ENCODE results near the gene SCD5.

SCD5 gene

GRCh38 chr4:82708982-82709381, 89.6 kb downstream of the SCD5 start:
- no peaks in the 10 kb centered on the region for H3K4me1 ChIP-seq (ENCODE audit: insufficient read depth, low read length)
- H3K9me3 ChIP-seq (ENCODE audit: control insufficient read depth, insufficient read depth, low read length), result no peaks in the 10 kb centered on the region
- H3K36me3 ChIP-seq (ENCODE audit: insufficient read depth, low read length), result no peaks in the 10 kb centered on the region
- no peak overlapping the region for H3K9ac ChIP-seq (ENCODE audit: low read depth, low read length)

DNA sequence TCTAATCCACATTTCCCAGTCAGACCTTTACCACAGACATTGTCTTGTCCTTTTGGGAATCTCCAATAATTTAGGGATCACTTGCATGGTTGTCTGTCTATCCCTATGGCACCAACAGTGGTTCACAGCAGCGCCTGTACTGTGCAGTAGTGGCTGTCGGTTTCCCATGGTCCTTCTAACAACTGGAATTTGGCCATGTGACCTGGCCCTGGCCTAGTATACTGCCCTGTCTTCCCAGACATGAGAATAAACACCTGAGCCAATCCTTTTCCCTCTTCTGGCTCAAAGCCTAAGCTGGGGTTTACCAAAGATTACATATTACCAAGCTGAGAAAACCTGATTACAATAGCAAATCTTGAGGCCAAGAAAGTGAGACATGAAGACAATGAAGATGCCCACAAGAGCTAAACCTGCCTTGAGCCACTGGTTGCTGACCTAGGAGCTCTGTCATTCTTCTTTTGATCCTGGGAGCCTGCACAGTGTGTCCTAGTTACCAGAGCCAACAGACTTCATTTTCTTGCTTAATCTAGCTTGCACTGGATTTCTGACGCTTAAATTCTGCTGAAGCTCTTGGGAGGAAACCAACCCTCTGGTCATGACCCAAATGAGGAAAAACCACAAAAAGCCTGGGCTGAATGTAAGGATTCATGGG, 92.1 kb downstream of the SCD5 start:
- no peaks in the 10 kb centered on the region for H3K36me3 ChIP-seq (ENCODE audit: insufficient read depth, low read length)
- H3K4me1 ChIP-seq (ENCODE audit: insufficient read depth, low read length), result no peaks in the 10 kb centered on the region

GRCh38 chr4:82705928-82706300, 92.7 kb downstream of the SCD5 start:
- no peak overlapping the region for H3K9ac ChIP-seq (ENCODE audit: low read depth, low read length)
- no peaks in the 10 kb centered on the region for H3K36me3 ChIP-seq (ENCODE audit: insufficient read depth, low read length)
- no peaks in the 10 kb centered on the region for H3K4me1 ChIP-seq (ENCODE audit: insufficient read depth, low read length)
- no peaks in the 10 kb centered on the region for H3K9me3 ChIP-seq (ENCODE audit: control insufficient read depth, insufficient read depth, low read length)

More for the DNA sequence above, 92.1 kb downstream of the SCD5 start:
- H3K9me3 ChIP-seq (ENCODE audit: control insufficient read depth, insufficient read depth, low read length), result no peaks in the 10 kb centered on the region
- no peak overlapping the region for H3K9ac ChIP-seq (ENCODE audit: low read depth, low read length)

DNA sequence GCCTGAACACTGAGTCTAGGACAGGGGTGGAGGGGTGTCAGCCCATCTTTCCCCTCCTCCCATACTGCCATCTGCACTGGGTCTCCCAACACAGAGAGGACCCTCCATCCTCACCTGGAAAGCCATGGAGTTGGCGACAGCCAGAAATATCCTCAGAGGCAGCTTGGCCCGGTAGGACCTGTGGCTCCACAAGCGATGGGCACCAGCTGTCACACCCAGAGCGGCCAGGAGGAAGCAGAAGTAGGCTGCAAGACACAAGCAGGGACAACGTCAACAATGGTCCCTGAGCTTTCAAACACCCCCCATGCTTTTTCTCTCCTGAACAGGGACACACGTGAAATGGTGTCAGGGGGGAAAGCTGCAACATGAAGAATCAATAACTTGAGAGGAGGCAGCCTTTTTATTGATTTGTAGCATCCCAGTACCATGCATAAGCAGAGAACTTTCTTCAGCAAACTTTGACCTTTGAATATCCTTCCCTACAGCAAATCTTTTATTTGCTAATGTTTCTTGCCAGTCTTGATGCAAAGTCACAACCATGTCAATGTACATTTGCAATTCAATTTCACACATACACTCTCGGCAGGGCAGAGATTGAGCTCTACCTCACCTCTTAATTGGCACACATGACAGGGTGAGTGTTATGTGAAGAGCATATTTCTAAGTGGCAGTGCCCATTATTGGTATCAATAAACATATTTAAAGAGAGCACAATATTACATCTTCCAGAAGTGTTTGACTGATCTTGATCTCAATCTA, 93.2 kb downstream of the SCD5 start:
- no peaks in the 10 kb centered on the region for H3K4me1 ChIP-seq (ENCODE audit: insufficient read depth, low read length)
- H3K36me3 ChIP-seq (ENCODE audit: insufficient read depth, low read length), result no peaks in the 10 kb centered on the region
- H3K9me3 ChIP-seq (ENCODE audit: control insufficient read depth, insufficient read depth, low read length), result no peaks in the 10 kb centered on the region
- H3K9ac ChIP-seq (ENCODE audit: low read depth, low read length), result no peak overlapping the region

- H3K4me1 ChIP-seq (ENCODE audit: insufficient read depth, low read length), result no peaks in the 10 kb centered on the region
Measured at GRCh38 chr4:82704156-82704555, 94.4 kb downstream of the SCD5 start.

GRCh38 chr4:82698412-82698811, 100.2 kb downstream of the SCD5 start:
- H3K36me3 ChIP-seq (ENCODE audit: insufficient read depth, low read length), result no peaks in the 10 kb centered on the region
- peaks cover 12% of the 10 kb centered on the region; the same call in 1 of the 2 replicates for H3K4me1 ChIP-seq (ENCODE audit: insufficient read depth, low read length)
- no peaks in the 10 kb centered on the region for H3K9me3 ChIP-seq (ENCODE audit: control insufficient read depth, insufficient read depth, low read length)
- H3K9ac ChIP-seq (ENCODE audit: low read depth, low read length), result no peak overlapping the region

More at GRCh38 chr4:82704156-82704555, 94.4 kb downstream of the SCD5 start:
- Histone ChIP-seq H3K9ac (ENCODE audit: low read depth, low read length) (no peak overlapping the region), H3K9me3 (ENCODE audit: control insufficient read depth, insufficient read depth, low read length) (no peaks in the 10 kb centered on the region), H3K36me3 (ENCODE audit: insufficient read depth, low read length) (no peaks in the 10 kb centered on the region)

- H3K36me3 ChIP-seq (ENCODE audit: insufficient read depth, low read length), result no peaks in the 10 kb centered on the region
- H3K9me3 ChIP-seq (ENCODE audit: control insufficient read depth, insufficient read depth, low read length), result no peaks in the 10 kb centered on the region
- H3K4me1 ChIP-seq (ENCODE audit: insufficient read depth, low read length), result peaks cover 12% of the 10 kb centered on the region; the same call in 1 of the 2 replicates
- H3K9ac ChIP-seq (ENCODE audit: low read depth, low read length), result no peak overlapping the region
Measured at GRCh38 chr4:82697561-82697960, 101.0 kb downstream of the SCD5 start.

DNA sequence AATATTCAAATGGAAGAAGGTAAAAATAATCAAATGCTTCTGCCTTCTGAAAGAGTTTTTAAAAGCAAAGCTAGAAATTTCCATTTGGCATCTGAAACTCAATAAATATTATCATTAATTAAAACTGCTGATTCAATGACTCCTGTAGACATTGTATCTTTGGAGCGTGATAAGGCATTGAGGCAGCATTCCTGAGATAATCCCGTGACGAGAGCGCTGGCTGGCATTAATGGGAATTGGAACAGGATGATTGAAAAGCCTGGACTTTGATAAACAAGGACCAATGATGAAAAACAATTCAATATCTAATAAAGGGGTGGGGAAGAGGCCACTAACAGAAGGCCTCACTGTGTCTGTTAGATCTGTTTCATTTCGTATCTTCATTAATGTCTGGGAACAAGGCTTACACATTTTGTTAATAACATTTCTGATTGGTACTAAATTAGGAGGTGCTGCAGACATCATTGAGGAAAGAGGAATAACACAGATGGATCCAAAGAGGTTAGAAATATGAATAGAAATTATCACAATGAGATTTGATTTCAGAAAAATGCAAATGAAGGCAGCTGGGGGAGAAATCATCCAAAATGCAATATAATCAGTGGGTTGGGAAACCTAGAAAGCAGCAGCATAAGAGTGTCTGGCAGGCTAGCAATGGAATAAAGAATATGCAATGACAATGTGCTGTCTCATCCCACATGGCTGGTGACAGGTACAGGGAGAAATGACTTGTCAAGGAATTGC, 102.3 kb downstream of the SCD5 start:
- H3K36me3 ChIP-seq (ENCODE audit: insufficient read depth, low read length), result no peaks in the 10 kb centered on the region
- no peaks in the 10 kb centered on the region for H3K9me3 ChIP-seq (ENCODE audit: control insufficient read depth, insufficient read depth, low read length)
- H3K4me1 ChIP-seq (ENCODE audit: insufficient read depth, low read length), result peaks cover 12% of the 10 kb centered on the region; the same call in 1 of the 2 replicates
- no peak overlapping the region for H3K9ac ChIP-seq (ENCODE audit: low read depth, low read length)

GRCh38 chr4:82694892-82695291, 103.7 kb downstream of the SCD5 start:
- H3K9ac ChIP-seq (ENCODE audit: low read depth, low read length), result no peak overlapping the region
- no peaks in the 10 kb centered on the region for H3K36me3 ChIP-seq (ENCODE audit: insufficient read depth, low read length)
- H3K4me1 ChIP-seq (ENCODE audit: insufficient read depth, low read length), result peaks cover 12% of the 10 kb centered on the region; the same call in 1 of the 2 replicates
- H3K9me3 ChIP-seq (ENCODE audit: control insufficient read depth, insufficient read depth, low read length), result no peaks in the 10 kb centered on the region

DNA sequence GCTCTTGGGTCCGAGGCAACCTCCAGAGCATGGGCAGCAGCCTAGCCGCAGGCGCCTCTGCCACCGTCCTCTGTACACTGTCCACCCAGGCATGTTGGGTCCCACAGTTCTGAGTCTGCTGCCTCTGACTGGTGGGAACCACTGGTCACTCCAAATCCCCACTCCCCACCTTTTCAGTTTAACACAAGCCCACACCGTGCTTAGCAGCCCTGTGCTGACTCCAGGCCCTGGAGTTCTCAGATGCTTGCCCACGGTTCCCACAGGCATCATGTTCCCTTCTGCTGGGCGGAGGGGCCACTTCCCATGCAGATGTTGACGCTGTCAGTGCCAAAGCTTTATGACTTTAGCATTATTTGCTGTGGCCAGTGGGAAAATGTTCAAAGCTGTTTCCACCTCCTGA, 104.5 kb downstream of the SCD5 start:
- Histone ChIP-seq H3K4me1 (ENCODE audit: insufficient read depth, low read length) (peaks cover 12% of the 10 kb centered on the region; the same call in 1 of the 2 replicates), H3K9ac (ENCODE audit: low read depth, low read length) (no peak overlapping the region), H3K9me3 (ENCODE audit: control insufficient read depth, insufficient read depth, low read length) (no peaks in the 10 kb centered on the region), H3K36me3 (ENCODE audit: insufficient read depth, low read length) (no peaks in the 10 kb centered on the region)

GRCh38 chr4:82692101-82692780, 106.4 kb downstream of the SCD5 start:
- H3K9ac ChIP-seq (ENCODE audit: low read depth, low read length), result no peak overlapping the region
- H3K4me1 ChIP-seq (ENCODE audit: insufficient read depth, low read length), result peaks cover under 1% of the 10 kb centered on the region; the same call in 1 of the 2 replicates
- H3K9me3 ChIP-seq (ENCODE audit: control insufficient read depth, insufficient read depth, low read length), result no peaks in the 10 kb centered on the region
- no peaks in the 10 kb centered on the region for H3K36me3 ChIP-seq (ENCODE audit: insufficient read depth, low read length)

DNA sequence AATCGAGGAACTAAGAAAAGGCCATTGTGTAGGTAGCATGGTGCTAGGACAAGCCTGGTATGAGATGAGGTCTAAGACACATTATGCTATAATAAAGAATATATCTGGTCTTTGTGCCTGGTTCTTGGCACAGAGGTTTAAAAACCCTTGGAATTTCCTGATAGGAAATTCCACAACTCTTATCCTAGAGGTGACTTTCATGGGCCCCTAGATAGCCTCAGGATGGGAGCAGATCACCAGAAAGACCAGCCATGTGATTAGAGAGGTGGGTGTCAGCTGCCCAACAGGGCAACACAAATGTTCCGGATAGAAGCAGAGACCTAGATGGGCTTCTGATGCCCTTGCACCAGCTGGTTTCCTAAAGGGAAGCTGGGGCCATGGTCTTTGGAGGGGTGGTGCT, 107.2 kb downstream of the SCD5 start:
- no peaks in the 10 kb centered on the region for H3K36me3 ChIP-seq (ENCODE audit: insufficient read depth, low read length)
- no peaks in the 10 kb centered on the region for H3K4me1 ChIP-seq (ENCODE audit: insufficient read depth, low read length)
- no peak overlapping the region for H3K9ac ChIP-seq (ENCODE audit: low read depth, low read length)
- H3K9me3 ChIP-seq (ENCODE audit: control insufficient read depth, insufficient read depth, low read length), result no peaks in the 10 kb centered on the region

GRCh38 chr4:82688091-82688795, 110.4 kb downstream of the SCD5 start:
- Histone ChIP-seq H3K4me1 (ENCODE audit: insufficient read depth, low read length) (no peaks in the 10 kb centered on the region), H3K9ac (ENCODE audit: low read depth, low read length) (no peak overlapping the region), H3K9me3 (ENCODE audit: control insufficient read depth, insufficient read depth, low read length) (no peaks in the 10 kb centered on the region), H3K36me3 (ENCODE audit: insufficient read depth, low read length) (no peaks in the 10 kb centered on the region)

DNA sequence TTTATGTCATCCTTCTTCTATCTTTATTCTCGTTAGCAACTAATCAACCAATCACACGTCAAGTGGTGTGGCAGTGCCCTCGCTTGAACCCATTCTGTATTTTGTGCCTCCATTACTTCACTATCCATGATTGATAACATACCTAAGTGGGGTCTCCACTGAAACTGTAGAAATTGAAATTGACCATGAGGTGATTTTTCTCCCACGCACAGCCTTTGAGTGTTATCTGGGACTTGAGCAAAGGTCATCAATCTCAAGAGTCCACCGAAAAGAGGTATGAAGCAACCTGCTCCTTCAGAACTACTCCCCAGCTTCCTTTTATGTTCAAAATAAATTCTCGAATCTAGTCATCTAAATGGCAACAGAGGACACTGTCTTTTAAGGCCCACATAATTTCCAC, 111.1 kb downstream of the SCD5 start:
- no peak overlapping the region for H3K9ac ChIP-seq (ENCODE audit: low read depth, low read length)
- H3K36me3 ChIP-seq (ENCODE audit: insufficient read depth, low read length), result no peaks in the 10 kb centered on the region
- no peaks in the 10 kb centered on the region for H3K4me1 ChIP-seq (ENCODE audit: insufficient read depth, low read length)
- H3K9me3 ChIP-seq (ENCODE audit: control insufficient read depth, insufficient read depth, low read length), result no peaks in the 10 kb centered on the region

All from ES-I3 (cell line).